Measurements from ENCODE around the gene USP46. TPM values are rescaled to one million over a fixed set of nuclear protein-coding genes. Genes with fewer than 3 reads are reported as not detected.

USP46 gene
- total RNA-seq, 1 donor from 2014 or later: 27.3 TPM

DNA sequence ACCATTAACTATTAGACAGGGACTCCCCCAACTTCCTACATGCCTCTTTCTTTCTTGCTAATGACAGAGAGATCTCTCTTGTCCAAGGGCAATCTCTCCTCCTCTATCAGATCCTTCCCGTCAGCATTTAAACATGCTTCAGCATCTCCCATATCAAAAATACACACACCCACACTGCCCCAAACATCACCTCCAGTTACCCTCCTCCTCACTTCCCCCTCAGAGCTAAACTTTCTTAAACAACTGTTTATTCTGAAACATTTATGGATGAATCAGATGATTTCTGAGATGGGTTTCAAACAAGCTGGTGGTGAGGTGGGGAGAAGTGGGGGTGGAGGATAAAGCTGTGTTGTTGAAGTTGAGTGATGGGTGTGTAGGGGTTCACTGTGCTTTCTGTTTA, 23.5 kb downstream of the USP46 start:
- H3K27me3 Mint-ChIP-seq (ENCODE audit: low read depth): no peaks in the 10 kb centered on the region
- H3K36me3 Mint-ChIP-seq (ENCODE audit: low read depth): no peaks in the 10 kb centered on the region
- H3K27ac Mint-ChIP-seq (ENCODE audit: unreplicated experiment): peak overlapping the region; percentile 0
- H3K9me3 Mint-ChIP-seq (ENCODE audit: low read depth): no peaks in the 10 kb centered on the region
- TF ChIP-seq, protein P1, sequence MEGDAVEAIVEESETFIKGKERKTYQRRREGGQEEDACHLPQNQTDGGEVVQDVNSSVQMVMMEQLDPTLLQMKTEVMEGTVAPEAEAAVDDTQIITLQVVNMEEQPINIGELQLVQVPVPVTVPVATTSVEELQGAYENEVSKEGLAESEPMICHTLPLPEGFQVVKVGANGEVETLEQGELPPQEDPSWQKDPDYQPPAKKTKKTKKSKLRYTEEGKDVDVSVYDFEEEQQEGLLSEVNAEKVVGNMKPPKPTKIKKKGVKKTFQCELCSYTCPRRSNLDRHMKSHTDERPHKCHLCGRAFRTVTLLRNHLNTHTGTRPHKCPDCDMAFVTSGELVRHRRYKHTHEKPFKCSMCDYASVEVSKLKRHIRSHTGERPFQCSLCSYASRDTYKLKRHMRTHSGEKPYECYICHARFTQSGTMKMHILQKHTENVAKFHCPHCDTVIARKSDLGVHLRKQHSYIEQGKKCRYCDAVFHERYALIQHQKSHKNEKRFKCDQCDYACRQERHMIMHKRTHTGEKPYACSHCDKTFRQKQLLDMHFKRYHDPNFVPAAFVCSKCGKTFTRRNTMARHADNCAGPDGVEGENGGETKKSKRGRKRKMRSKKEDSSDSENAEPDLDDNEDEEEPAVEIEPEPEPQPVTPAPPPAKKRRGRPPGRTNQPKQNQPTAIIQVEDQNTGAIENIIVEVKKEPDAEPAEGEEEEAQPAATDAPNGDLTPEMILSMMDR (IDR thresholded peaks at IDR 0.05): no peak
- no peak overlapping the region for H3K4me3 Mint-ChIP-seq (ENCODE audit: unreplicated experiment)
- no peak for DNase-seq (ENCODE audit: low spot score)
- peaks cover 27% of the 10 kb centered on the region for H3K4me1 Mint-ChIP-seq (ENCODE audit: low read depth)

DNA sequence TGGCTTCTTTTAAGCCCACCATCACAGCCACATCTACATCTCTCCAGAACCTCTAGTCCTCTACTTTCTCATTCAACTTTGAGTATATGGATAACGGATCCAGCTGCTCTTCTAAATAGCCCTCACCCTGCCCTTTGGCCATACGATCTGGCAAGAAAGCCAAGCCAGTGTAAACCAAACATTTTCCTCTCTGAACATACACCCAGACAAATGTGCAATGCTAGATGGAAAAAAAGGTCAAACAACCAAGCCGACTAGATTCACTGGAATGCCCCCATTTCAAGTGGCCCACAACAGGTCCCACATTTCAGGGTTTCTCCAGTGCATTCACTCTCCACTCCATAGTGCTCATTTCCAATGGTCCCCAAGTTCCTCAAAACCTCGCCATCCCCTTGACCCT, 24.0 kb downstream of the USP46 start:
- no peaks in the 10 kb centered on the region for H3K36me3 Mint-ChIP-seq (ENCODE audit: low read depth)
- TF ChIP-seq, protein P1 (IDR thresholded peaks at IDR 0.05): no peak
- H3K9me3 Mint-ChIP-seq (ENCODE audit: low read depth): no peaks in the 10 kb centered on the region
- no peaks in the 10 kb centered on the region for H3K27me3 Mint-ChIP-seq (ENCODE audit: low read depth)
- H3K4me3 Mint-ChIP-seq (ENCODE audit: unreplicated experiment): no peak overlapping the region
- DNase-seq (ENCODE audit: low spot score): no peak
- H3K4me1 Mint-ChIP-seq (ENCODE audit: low read depth): peaks cover 26% of the 10 kb centered on the region
- H3K27ac Mint-ChIP-seq (ENCODE audit: unreplicated experiment): peak overlapping the region; percentile 20

DNA sequence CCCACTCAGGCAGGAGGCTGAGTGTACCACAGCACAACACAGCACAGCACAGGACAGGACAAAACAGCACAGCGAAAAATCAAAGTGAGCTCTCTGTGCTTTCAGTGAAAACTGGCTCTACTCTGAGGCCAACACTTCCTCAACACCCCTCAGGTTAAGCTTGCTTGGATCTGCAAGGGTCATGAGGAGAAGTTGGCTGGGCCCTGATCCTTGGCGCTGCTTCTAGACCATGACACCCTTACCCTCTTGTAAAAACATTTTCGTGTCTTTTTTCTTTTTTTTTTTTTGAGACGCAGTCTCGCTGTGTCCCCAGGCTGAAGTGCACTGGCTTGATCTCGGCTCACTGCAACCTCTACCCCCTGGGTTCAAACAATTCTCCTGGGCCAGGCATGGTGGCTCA, 25.3 kb downstream of the USP46 start:
- Mint-ChIP-seq H3K36me3 (ENCODE audit: low read depth) (no peaks in the 10 kb centered on the region), H3K27me3 (ENCODE audit: low read depth) (no peaks in the 10 kb centered on the region), H3K27ac (ENCODE audit: unreplicated experiment) (peak overlapping the region; percentile 55), H3K9me3 (ENCODE audit: low read depth) (no peaks in the 10 kb centered on the region), H3K4me3 (ENCODE audit: unreplicated experiment) (no peak overlapping the region), H3K4me1 (ENCODE audit: low read depth) (peaks cover 24% of the 10 kb centered on the region)
- TF ChIP-seq, protein P1 (IDR thresholded peaks at IDR 0.05): no peak
- no peak for DNase-seq (ENCODE audit: low spot score)

DNA sequence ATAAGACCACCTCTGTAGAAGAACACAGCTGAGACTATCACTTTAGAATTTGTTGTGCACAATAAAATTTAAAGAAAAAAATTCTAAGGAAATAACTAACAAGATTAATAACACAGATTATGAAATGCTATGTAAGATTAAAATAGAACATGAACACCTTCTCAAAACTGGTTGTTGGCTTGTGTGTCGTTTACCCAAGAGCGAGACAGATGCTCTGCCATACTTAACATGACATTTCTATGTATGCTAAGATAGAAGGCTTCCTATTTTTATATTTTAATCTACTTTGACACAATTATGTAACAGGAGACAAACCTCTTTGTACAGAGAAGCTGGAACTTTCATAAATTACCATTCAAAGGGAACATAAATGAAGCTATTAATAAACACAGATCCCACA, 30.1 kb downstream of the USP46 start:
- Mint-ChIP-seq H3K9me3 (ENCODE audit: low read depth) (no peaks in the 10 kb centered on the region), H3K4me1 (ENCODE audit: low read depth) (peaks cover 16% of the 10 kb centered on the region), H3K36me3 (ENCODE audit: low read depth) (peaks cover 5% of the 10 kb centered on the region), H3K27ac (ENCODE audit: unreplicated experiment) (no peak overlapping the region), H3K4me3 (ENCODE audit: unreplicated experiment) (no peak overlapping the region), H3K27me3 (ENCODE audit: low read depth) (no peaks in the 10 kb centered on the region)
- TF ChIP-seq, protein P1 (IDR thresholded peaks at IDR 0.05): no peak
- DNase-seq (ENCODE audit: low spot score): no peak

DNA sequence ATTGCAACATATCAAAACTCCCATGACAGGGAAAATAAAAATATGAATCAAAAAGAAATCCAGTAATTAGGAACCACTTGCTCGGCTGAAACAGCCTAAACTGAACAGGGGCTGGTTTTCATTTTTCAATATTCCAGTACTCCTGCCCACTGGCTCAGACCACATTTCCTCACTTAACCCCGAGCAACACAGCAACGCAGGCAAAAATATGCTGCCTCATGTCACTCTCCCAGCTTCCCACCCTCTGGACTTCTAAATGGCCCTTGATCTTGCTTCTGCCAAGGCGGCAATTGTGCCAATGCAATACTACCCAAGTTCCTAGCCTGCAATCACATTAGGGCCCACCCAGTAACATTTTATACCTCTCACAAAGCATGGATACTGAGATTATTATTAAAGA, 30.6 kb downstream of the USP46 start:
- TF ChIP-seq, protein P1 (IDR thresholded peaks at IDR 0.05): no peak
- peaks cover 13% of the 10 kb centered on the region for H3K4me1 Mint-ChIP-seq (ENCODE audit: low read depth)
- H3K4me3 Mint-ChIP-seq (ENCODE audit: unreplicated experiment): no peak overlapping the region
- no peaks in the 10 kb centered on the region for H3K9me3 Mint-ChIP-seq (ENCODE audit: low read depth)
- no peak overlapping the region for H3K27ac Mint-ChIP-seq (ENCODE audit: unreplicated experiment)
- no peaks in the 10 kb centered on the region for H3K27me3 Mint-ChIP-seq (ENCODE audit: low read depth)
- no peak for DNase-seq (ENCODE audit: low spot score)
- H3K36me3 Mint-ChIP-seq (ENCODE audit: low read depth): peaks cover 5% of the 10 kb centered on the region
